ENCODE results near the gene ATP8A2.

DNA sequence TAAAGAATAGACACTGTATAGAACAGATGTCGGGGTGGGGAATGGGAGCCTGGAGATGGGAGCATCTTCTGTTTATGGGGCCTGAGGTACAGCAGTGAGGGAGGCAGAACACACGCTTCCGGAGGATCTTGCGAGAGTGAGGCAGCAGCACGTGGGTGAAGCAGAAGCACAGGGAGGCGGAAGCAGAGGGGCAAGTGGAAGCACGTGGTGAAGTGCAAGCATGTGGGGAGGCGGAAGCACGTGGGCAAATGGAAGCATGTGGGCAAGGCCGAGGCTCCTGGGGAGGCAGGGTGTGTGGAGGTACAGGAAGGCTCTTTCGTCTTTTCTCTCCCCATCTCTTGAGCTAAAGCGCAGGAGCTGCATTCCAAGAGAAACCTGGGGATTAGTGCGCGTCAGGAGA lies 198.4 kb downstream of the ATP8A2 start:
- no peak for TF ChIP-seq POLR2A (IDR thresholded peaks at IDR 0.05)
- TF ChIP-seq, protein P1, sequence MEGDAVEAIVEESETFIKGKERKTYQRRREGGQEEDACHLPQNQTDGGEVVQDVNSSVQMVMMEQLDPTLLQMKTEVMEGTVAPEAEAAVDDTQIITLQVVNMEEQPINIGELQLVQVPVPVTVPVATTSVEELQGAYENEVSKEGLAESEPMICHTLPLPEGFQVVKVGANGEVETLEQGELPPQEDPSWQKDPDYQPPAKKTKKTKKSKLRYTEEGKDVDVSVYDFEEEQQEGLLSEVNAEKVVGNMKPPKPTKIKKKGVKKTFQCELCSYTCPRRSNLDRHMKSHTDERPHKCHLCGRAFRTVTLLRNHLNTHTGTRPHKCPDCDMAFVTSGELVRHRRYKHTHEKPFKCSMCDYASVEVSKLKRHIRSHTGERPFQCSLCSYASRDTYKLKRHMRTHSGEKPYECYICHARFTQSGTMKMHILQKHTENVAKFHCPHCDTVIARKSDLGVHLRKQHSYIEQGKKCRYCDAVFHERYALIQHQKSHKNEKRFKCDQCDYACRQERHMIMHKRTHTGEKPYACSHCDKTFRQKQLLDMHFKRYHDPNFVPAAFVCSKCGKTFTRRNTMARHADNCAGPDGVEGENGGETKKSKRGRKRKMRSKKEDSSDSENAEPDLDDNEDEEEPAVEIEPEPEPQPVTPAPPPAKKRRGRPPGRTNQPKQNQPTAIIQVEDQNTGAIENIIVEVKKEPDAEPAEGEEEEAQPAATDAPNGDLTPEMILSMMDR (IDR thresholded peaks at IDR 0.05), result no peak

Data from transverse colon (tissue), 3 donors.